Measurements from ENCODE around the gene SLC30A2.

The SLC30A2 gene

GRCh38 chr1:25999041-25999800, 46.7 kb downstream of the SLC30A2 start:
- H3K4ac ChIP-seq (ENCODE audit: low read depth, low read length), result no peak overlapping the region
- no peak overlapping the region for H4K8ac ChIP-seq (ENCODE audit: low read depth, low read length)
- H3K79me1 ChIP-seq (ENCODE audit: low read length), result no peaks in the 10 kb centered on the region
- H3K56ac ChIP-seq (ENCODE audit: low read length), result peak overlapping the region; percentile 17
- H3K9ac ChIP-seq (ENCODE audit: low read length), result no peak overlapping the region
- H3K4me3 ChIP-seq (ENCODE audit: low read length), result no peak overlapping the region
- no peaks in the 10 kb centered on the region for H3K79me2 ChIP-seq (ENCODE audit: control insufficient read depth, insufficient read depth, low read length)
- no peak overlapping the region for H3K4me2 ChIP-seq (ENCODE audit: low read length)
- H3K27me3 ChIP-seq (ENCODE audit: insufficient read depth, low read length, poor library complexity), result no peaks in the 10 kb centered on the region
- H3K36me3 ChIP-seq (ENCODE audit: control insufficient read depth, insufficient read depth, low read length), result no peaks in the 10 kb centered on the region
- H2BK5ac ChIP-seq (ENCODE audit: low read length), result no peak overlapping the region
- H2BK15ac ChIP-seq (replicated peaks; ENCODE audit: low read depth), result no peak overlapping the region
- H3K23ac ChIP-seq (ENCODE audit: low read length), result no peak overlapping the region
- no peak overlapping the region for H4K5ac ChIP-seq (ENCODE audit: low read length)
- no peak overlapping the region for H2AK5ac ChIP-seq (ENCODE audit: low read length)
- no peak overlapping the region for H3K27ac ChIP-seq (ENCODE audit: low read depth, low read length)
- H3K4me1 ChIP-seq (ENCODE audit: control insufficient read depth, low read depth, low read length), result peaks cover 6% of the 10 kb centered on the region
- no peak overlapping the region for H2BK120ac ChIP-seq (ENCODE audit: low read depth, low read length)
- H3K18ac ChIP-seq (ENCODE audit: low read length), result peak overlapping the region; percentile 6
- DNase-seq, result no peak
- WGBS (ENCODE audit: extremely low coverage, insufficient coverage, low lambda C conversion rate), result no CpG with 5 or more reads among the region's 18 CpGs

GRCh38 chr1:25997828-25998761, 47.8 kb downstream of the SLC30A2 start, which contains the start of gene PAFAH2:
Gene PAFAH2, minus strand, starts transcription at chr1:25998063. Its CDS starts 7,247 bp downstream, at chr1:25990816.
- peak within 1 kb of the TSS; percentile 82 for H3K4ac ChIP-seq (ENCODE audit: low read depth, low read length)
- H3K4me3 ChIP-seq (ENCODE audit: low read length), result peak within 1 kb of the TSS; percentile 64
- peak within 1 kb of the TSS; percentile 7 for H3K27ac ChIP-seq (ENCODE audit: low read depth, low read length)
- H3K23ac ChIP-seq (ENCODE audit: low read length), result peak within 1 kb of the TSS; percentile 0
- no peaks in the 10 kb centered on the region for H3K36me3 ChIP-seq (ENCODE audit: control insufficient read depth, insufficient read depth, low read length)
- peak within 1 kb of the TSS; percentile 88 for H3K56ac ChIP-seq (ENCODE audit: low read length)
- peak within 1 kb of the TSS; percentile 90 for H2BK120ac ChIP-seq (ENCODE audit: low read depth, low read length)
- DNase-seq, result peak; percentile 100
- no peak within 1 kb of the TSS for H2AK5ac ChIP-seq (ENCODE audit: low read length)
- peak within 1 kb of the TSS; percentile 89 for H3K9ac ChIP-seq (ENCODE audit: low read length)
- no peak within 1 kb of the TSS for H2BK15ac ChIP-seq (replicated peaks; ENCODE audit: low read depth)
- H3K18ac ChIP-seq (ENCODE audit: low read length), result peak within 1 kb of the TSS; percentile 33
- H3K79me2 ChIP-seq (ENCODE audit: control insufficient read depth, insufficient read depth, low read length), result no peaks in the 10 kb centered on the region
- peak within 1 kb of the TSS; percentile 90 for H3K4me2 ChIP-seq (ENCODE audit: low read length)
- H2BK5ac ChIP-seq (ENCODE audit: low read length), result peak within 1 kb of the TSS; percentile 18
- H3K79me1 ChIP-seq (ENCODE audit: low read length), result no peaks in the 10 kb centered on the region
- no peaks in the 10 kb centered on the region for H3K27me3 ChIP-seq (ENCODE audit: insufficient read depth, low read length, poor library complexity)
- peak within 1 kb of the TSS; percentile 30 for H4K8ac ChIP-seq (ENCODE audit: low read depth, low read length)
- peaks cover 8% of the 10 kb centered on the region for H3K4me1 ChIP-seq (ENCODE audit: control insufficient read depth, low read depth, low read length)
- H4K5ac ChIP-seq (ENCODE audit: low read length), result no peak within 1 kb of the TSS
- WGBS (ENCODE audit: extremely low coverage, insufficient coverage, low lambda C conversion rate), result no CpG with 5 or more reads among the region's 47 CpGs

- peak; percentile 71 for DNase-seq
- Histone ChIP-seq H3K79me2 (ENCODE audit: control insufficient read depth, insufficient read depth, low read length) (no peaks in the 10 kb centered on the region), H4K8ac (ENCODE audit: low read depth, low read length) (no peak overlapping the region), H3K4me1 (ENCODE audit: control insufficient read depth, low read depth, low read length) (peaks cover 8% of the 10 kb centered on the region), H3K56ac (ENCODE audit: low read length) (peak overlapping the region; percentile 88), H3K9ac (ENCODE audit: low read length) (peak overlapping the region; percentile 89), H2BK5ac (ENCODE audit: low read length) (peak overlapping the region; percentile 18), H3K4me2 (ENCODE audit: low read length) (peak overlapping the region; percentile 90), H2BK15ac (replicated peaks; ENCODE audit: low read depth) (no peak overlapping the region), H2BK120ac (ENCODE audit: low read depth, low read length) (peak overlapping the region; percentile 90), H3K4ac (ENCODE audit: low read depth, low read length) (peak overlapping the region; percentile 82), H4K5ac (ENCODE audit: low read length) (no peak overlapping the region), H3K36me3 (ENCODE audit: control insufficient read depth, insufficient read depth, low read length) (no peaks in the 10 kb centered on the region), H2AK5ac (ENCODE audit: low read length) (no peak overlapping the region), H3K23ac (ENCODE audit: low read length) (peak overlapping the region; percentile 0), H3K4me3 (ENCODE audit: low read length) (peak overlapping the region; percentile 64), H3K79me1 (ENCODE audit: low read length) (no peaks in the 10 kb centered on the region), H3K27ac (ENCODE audit: low read depth, low read length) (peak overlapping the region; percentile 7), H3K18ac (ENCODE audit: low read length) (peak overlapping the region; percentile 33), H3K27me3 (ENCODE audit: insufficient read depth, low read length, poor library complexity) (no peaks in the 10 kb centered on the region)
- WGBS (ENCODE audit: extremely low coverage, insufficient coverage, low lambda C conversion rate), result no CpG with 5 or more reads among the region's 13 CpGs
Measured at GRCh38 chr1:25996966-25997827, 48.7 kb downstream of the SLC30A2 start.

GRCh38 chr1:25994402-25995150, 51.3 kb downstream of the SLC30A2 start:
- Histone ChIP-seq H2BK15ac (replicated peaks; ENCODE audit: low read depth) (no peak overlapping the region), H3K9ac (ENCODE audit: low read length) (no peak overlapping the region), H3K23ac (ENCODE audit: low read length) (no peak overlapping the region), H2AK5ac (ENCODE audit: low read length) (no peak overlapping the region), H3K4me2 (ENCODE audit: low read length) (no peak overlapping the region), H3K18ac (ENCODE audit: low read length) (no peak overlapping the region), H3K4me1 (ENCODE audit: control insufficient read depth, low read depth, low read length) (peaks cover 14% of the 10 kb centered on the region), H2BK120ac (ENCODE audit: low read depth, low read length) (no peak overlapping the region), H3K4me3 (ENCODE audit: low read length) (no peak overlapping the region), H4K5ac (ENCODE audit: low read length) (no peak overlapping the region), H3K79me2 (ENCODE audit: control insufficient read depth, insufficient read depth, low read length) (no peaks in the 10 kb centered on the region), H3K36me3 (ENCODE audit: control insufficient read depth, insufficient read depth, low read length) (no peaks in the 10 kb centered on the region), H3K79me1 (ENCODE audit: low read length) (no peaks in the 10 kb centered on the region), H3K27me3 (ENCODE audit: insufficient read depth, low read length, poor library complexity) (no peaks in the 10 kb centered on the region), H3K56ac (ENCODE audit: low read length) (no peak overlapping the region), H3K27ac (ENCODE audit: low read depth, low read length) (no peak overlapping the region), H3K4ac (ENCODE audit: low read depth, low read length) (no peak overlapping the region), H2BK5ac (ENCODE audit: low read length) (no peak overlapping the region), H4K8ac (ENCODE audit: low read depth, low read length) (no peak overlapping the region)
- no CpG with 5 or more reads among the region's 3 CpGs for WGBS (ENCODE audit: extremely low coverage, insufficient coverage, low lambda C conversion rate)
- no peak for DNase-seq
